HG02970 (cell line): ENCODE measurements around the gene CD3E.
A peak's percentile ranks its signal among the peaks of the same experiment; 100 is the strongest.

ENCODE experiments used
- ATAC-seq: cut with Tn5 transposase; IDR thresholded peaks from one replicate; pipeline ENCODE4 v1.9.1; 2021; ENCODE audit warnings: mild to moderate bottlenecking, moderate library complexity, moderate number of reproducible peaks; ENCODE audit not compliant: unreplicated experiment, low FRiP score

CD3E gene

DNA sequence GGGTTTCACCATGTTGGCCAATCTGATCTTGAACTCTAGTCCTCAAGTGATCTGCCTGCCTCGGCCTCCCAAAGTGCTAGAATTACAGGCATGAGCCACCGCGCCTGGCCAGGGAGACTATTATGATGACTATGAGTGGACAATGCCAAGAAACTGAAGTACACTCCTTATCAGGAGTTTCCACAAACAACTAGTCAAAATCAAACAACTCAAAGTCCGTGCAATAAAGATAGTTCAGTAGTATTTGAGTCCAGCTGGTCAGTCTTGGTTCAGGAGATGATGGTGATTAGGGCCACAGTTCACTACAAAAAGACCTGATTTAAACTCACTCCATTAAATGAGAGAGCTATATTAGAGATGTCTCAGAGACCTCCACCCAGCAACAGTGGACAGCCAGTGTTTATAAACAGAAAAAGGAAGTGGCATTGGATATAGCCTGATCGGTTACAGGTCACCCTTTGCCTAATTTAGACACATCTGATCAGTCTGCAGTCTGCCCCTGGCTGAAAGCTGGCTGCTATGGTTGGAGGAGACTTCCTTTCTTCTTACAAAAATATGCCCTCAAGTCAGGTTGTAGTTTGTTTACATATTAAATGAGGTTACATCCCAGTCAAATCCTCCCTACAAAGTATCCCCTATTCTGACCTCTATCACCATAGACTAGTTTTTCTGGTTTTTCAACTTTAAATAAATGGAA, 17.0 kb downstream of the CD3E start:
- no peak for ATAC-seq

- no peak for ATAC-seq
Measured at GRCh38 chr11:118322721-118323120, 18.2 kb downstream of the CD3E start.

DNA sequence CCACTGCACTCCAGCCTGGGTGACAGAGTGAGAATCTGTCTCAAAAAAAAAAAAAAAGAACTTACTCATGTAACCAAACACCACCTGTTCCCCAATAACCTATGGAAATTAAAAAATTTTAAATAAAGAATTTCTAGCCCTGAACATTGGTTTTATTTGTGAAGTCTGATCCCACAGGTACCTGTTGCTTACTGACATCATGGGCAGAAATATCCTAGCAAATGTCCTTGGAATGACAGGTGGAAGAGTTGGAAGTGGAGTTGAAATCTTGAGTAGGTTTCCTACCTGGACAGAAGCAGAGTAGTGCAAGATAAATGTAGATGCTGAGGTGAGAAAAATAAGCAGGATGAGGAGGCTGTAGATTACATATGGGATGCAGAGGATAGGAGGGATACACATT, 20.8 kb downstream of the CD3E start:
- no peak for ATAC-seq

GRCh38 chr11:118328745-118329144, 24.2 kb downstream of the CD3E start:
- no peak for ATAC-seq

DNA sequence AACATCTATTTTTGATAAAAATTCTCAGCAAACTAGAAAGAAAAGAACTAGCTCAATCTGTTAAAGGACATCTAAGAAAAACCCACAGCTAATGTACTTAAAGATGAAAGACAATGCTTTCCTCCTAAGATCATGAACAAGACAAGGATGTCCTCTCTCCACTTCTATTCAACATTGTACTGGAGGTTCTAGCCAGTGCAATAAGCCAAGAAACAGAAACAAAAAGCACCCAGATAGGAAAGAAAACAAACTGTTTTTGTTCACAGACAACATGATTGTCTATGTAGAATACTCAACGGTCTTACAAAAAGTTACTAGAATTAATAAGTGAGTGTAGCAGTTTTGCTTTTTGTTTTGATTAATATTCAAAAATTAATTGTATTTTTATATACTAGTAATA, 30.2 kb downstream of the CD3E start:
- no peak for ATAC-seq

GRCh38 chr11:118338637-118339061, 34.1 kb downstream of the CD3E start:
- ATAC-seq, result no peak

DNA sequence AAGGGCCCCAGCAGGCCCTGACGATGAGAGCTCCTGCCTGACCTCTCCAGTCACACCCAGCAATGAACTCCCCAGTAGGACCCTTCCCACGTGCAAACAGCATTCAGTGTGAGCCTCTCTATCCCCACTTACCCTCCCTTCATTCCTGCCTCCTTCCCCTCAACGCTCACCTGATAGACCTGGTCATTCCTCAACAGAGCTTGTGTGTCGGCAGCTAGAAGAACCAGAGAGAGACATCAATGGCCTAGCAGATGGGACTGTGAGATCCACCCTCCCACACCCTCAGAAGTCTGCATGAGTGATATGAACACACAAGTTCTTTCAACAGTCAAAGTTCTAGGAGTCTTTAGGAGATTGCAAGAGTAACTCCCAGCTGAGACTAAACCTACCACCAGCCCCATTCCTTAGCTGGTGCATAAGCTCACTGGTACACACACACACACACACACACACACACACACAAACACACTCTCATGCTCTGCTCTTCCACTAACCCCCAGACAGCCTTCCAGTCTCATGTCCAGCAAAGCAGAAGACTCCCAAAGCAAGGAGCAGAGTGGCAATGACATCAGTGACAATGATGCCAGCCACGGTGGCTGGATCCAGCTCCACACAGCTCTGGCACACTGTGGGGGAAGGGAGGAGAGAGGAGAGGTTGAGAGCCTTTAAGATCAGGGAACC, 34.9 kb downstream of the CD3E start:
- ATAC-seq, result no peak

DNA sequence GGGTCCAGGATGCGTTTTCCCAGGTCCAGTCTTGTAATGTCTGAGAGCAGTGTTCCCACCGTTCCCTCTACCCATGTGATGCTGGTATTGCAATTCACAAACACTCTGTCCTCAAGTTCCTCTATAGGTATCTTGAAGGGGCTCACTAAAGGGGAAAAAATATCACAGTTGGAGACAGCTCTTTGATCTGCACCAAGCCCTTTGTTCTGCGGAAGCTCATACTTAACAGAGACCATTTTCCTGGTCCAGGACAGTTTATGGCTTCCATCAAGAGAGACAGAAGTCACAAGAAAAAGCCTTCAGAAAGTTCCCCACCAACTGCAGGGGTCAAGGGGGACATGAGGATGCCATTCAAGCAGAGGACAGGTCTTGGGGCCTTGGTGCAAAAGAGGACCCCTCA, 35.9 kb downstream of the CD3E start:
- ATAC-seq, result no peak

- no peak for ATAC-seq
Measured at GRCh38 chr11:118341261-118341660, 36.7 kb downstream of the CD3E start.

DNA sequence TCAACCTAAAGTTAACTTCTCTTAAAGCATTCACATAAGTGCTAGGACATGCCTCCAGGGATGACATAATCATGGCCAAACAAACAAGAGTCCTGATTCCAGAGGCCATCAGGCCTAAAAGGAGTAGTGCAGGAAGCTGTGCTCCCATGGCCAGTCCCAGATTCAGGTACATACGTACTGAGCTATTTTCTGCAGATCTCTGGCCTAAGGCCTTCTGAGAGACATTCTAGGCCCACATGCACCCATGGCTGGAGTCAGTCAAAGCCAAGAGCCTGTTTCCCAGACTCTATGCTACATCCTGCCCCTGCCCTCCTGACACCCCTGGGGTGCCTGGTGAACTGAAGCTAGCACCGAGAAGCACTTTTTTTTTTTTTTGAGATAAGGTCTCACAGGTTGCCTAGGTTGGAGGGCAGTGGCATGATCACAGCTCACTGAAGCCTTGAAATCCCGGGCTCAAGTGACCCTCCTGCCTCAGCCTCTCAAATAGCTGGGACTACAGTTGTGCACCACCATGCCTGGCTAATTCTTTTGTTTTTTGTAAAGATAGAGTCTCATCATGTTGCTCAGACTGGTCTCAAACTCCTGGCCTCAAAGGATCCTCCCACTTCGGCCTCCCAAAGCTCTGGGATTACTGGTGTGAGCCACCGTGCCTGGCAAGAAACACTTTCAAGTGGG, 37.4 kb downstream of the CD3E start:
- ATAC-seq, result no peak

DNA sequence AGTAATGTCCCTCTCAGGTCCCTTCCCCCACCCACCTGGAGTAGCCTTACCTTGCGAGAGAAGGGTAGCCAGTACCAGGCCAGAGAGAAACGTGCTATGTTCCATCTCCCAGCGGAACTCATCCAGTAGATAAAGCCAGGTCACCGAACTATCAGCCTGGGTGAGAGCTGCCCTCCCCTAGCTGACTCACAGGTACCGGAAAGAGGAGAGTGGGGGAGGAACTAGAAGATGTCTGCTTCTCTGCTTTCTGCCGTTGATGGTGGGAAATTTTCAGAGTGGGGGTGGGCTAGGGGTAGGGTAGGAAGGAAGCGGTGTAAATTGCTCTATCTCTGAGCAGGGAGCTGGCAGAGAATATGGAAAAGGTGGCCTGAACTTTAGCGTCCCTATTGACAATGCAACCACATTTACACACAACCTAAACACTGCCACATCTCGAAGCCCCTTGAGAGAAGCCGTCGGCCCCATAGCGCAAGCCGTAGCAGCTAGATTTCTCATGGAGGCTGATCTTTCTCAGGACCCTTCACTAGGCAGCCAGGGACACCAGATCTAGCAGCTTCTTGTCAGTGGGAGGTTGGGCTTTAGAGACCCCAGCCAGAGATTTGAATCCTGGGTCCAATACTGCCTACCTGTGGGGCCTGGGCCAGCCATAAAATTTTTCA, 38.1 kb downstream of the CD3E start, which contains the start of gene CD3D:
TSS of gene CD3D (minus strand) at position 203 of the 659 bp plus-strand sequence. CDS start at position 105, 98 bp downstream.
- ATAC-seq, result no peak

DNA sequence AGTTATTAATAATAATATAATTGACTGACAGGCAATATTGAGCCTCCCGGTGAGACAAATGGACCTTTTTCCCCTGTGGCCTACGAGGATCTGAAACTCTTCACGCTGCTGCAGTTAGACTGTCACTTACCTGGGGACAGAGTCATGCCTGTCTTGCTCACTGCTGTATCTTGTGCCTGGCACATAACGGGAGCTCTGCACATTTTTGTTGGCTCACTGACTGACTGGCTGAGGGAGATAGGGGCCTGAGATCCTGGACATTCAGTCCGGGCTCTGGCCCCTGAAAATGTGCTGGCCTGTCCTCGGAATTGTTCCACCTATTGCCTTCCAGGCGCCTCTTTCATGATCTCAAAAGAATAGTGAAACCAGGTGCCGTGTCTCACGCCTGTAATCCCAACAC, 38.7 kb downstream of the CD3E start:
- ATAC-seq, result no peak

DNA sequence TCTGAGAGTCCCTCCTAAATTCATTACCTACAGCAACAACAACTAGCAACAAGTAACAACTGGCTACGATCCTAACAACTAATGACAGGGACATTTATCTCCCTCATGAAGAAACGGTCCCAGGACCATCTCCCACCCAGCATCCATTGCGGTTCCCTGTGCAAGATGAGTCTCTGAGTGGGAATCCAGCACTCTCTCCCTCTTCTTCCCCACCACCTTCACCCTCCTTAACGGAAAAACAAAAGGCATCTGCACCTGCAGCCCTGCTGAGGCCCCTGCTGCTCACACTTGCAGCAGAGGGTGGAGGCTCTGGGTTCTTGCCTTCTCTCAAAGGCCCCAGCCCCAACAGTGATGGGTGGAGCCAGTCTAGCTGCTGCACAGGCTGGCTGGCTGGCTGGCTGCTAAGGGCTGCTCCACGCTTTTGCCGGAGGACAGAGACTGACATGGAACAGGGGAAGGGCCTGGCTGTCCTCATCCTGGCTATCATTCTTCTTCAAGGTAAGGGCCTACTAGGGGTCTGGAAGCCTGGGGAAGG, 39.5 kb downstream of the CD3E start, which contains the start of gene CD3G:
TSS of gene CD3G (plus strand) at position 364 of the 535 bp plus-strand sequence. CDS start at position 444, 80 bp downstream.
- ATAC-seq, result no peak

DNA sequence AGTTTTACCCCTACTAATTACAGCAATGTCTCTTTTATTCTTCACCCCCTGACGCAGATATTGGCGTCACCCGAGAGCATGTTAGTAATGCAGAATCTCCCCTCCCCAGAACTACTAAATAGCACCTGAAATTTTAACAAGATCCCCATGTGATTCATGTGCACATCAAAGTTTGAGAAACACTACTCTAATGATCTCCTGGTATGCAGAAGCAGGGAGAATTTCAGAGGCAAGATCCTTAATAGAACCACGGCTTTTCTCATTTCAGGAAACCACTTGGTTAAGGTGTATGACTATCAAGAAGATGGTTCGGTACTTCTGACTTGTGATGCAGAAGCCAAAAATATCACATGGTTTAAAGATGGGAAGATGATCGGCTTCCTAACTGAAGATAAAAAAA, 44.9 kb downstream of the CD3E start:
- ATAC-seq, result no peak

DNA sequence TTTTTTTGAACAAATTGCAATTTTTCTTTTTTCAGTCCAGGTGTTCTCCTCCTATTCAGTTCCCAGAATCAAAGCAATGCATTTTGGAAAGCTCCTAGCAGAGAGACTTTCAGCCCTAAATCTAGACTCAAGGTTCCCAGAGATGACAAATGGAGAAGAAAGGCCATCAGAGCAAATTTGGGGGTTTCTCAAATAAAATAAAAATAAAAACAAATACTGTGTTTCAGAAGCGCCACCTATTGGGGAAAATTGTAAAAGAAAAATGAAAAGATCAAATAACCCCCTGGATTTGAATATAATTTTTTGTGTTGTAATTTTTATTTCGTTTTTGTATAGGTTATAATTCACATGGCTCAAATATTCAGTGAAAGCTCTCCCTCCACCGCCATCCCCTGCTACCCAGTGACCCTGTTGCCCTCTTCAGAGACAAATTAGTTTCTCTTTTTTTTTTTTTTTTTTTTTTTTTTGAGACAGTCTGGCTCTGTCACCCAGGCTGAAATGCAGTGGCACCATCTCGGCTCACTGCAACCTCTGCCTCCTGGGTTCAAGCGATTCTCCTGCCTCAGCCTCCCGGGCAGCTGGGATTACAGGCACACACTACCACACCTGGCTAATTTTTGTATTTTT, 48.7 kb downstream of the CD3E start:
- ATAC-seq, result no peak

DNA sequence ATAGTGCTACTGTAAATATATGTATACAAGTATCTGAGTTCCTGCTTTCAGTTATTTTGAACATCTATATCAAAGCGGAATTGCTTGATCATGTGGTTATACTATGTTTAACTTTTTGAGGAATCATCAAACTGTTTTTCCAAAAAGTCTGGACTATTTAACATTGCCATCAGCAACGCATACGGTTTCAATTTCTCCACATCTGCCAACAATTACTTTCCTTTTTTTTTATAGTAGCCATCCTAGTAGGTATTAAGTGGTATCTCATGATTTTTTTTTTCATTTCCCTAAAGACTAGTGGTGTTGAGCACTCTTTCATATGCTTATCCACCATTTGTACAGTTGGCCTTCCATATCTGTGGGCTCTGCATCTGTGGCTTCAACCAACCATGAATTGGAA, 53.5 kb downstream of the CD3E start:
- no peak for ATAC-seq

DNA sequence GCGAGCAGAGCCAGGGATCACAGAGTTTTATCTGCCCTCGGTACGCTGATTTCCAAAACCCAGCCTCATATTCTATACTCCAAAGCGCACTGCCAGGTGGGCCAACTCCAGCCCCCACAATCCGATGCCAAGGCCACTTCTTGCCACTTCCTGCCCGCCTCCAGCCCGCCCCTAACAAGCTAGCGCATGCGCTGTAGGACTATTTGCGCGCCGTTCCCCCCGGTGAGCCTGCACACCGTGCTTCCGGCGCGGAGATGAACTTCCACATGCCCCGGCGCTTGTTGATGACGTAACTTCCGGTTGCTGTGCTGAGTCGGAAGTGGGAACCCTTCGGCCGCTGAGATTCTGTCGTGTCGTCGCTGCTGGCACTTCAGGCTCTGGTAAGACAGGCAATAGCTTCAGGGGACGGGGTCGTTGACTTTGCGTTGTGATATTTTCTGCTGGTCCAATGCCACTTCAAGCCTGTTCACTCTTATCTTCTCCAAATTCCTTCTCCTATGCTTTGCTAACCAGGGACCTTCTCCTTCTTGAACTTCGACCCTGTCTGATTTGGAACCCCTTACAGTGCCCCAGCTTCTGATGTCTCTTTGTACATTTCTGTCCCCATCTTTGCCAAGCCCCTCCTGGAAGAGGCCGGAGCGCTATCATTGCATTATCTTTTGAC, 54.9 kb downstream of the CD3E start, which contains the start of gene UBE4A:
TSS of gene UBE4A (plus strand) at position 306 of the 664 bp plus-strand sequence. CDS start 5,481 bp downstream, outside the sequence.
- ATAC-seq, result peak; percentile 81

GRCh38 chr11:118364956-118365615, 60.6 kb downstream of the CD3E start:
- ATAC-seq, result no peak
